Muscle of arm (tissue), 14 donors: ENCODE data around the gene CLEC16A. TPM values are rescaled to one million over a fixed set of nuclear protein-coding genes. Genes with fewer than 3 reads are reported as not detected.

Experiments used
- DNase-seq: peaks from one replicate; pipeline ENCODE4 v3.0.0-alpha.2; 2013
- long read RNA-seq, 11 donors: transcript quantifications; one replicate each; lab custom pipeline, GENCODE V29; 2026
- polyA plus RNA-seq, 12 donors: library from polyadenylated mRNA; unstranded; fragments of 120-200 nt; gene quantifications; one replicate each; pipeline ENCODE4 v1.2.1, GENCODE V29; 2013; ENCODE audit not compliant: insufficient read length in 12 of 12

The CLEC16A gene, protein sequence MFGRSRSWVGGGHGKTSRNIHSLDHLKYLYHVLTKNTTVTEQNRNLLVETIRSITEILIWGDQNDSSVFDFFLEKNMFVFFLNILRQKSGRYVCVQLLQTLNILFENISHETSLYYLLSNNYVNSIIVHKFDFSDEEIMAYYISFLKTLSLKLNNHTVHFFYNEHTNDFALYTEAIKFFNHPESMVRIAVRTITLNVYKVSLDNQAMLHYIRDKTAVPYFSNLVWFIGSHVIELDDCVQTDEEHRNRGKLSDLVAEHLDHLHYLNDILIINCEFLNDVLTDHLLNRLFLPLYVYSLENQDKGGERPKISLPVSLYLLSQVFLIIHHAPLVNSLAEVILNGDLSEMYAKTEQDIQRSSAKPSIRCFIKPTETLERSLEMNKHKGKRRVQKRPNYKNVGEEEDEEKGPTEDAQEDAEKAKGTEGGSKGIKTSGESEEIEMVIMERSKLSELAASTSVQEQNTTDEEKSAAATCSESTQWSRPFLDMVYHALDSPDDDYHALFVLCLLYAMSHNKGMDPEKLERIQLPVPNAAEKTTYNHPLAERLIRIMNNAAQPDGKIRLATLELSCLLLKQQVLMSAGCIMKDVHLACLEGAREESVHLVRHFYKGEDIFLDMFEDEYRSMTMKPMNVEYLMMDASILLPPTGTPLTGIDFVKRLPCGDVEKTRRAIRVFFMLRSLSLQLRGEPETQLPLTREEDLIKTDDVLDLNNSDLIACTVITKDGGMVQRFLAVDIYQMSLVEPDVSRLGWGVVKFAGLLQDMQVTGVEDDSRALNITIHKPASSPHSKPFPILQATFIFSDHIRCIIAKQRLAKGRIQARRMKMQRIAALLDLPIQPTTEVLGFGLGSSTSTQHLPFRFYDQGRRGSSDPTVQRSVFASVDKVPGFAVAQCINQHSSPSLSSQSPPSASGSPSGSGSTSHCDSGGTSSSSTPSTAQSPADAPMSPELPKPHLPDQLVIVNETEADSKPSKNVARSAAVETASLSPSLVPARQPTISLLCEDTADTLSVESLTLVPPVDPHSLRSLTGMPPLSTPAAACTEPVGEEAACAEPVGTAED
- 10 to 100 TPM in 11 of 12 donors, not detected in 1; 11.8 to 16.1 (median 14.0) TPM for polyA plus RNA-seq
- long read RNA-seq, donor 1, full-length matches to known transcripts: 1 of 1 reads
- long read RNA-seq, donor 1, partial matches to known transcripts: 0 of 1 reads
- long read RNA-seq, donor 1, other reads (novel, unspliced or antisense): 0 of 1 reads
- long read RNA-seq, donor 2: 0 reads
- long read RNA-seq, donor 3: 0 reads
- long read RNA-seq, donor 4: 0 reads
- long read RNA-seq, donor 5, partial matches to known transcripts: 0 of 2 reads
- long read RNA-seq, donor 5, other reads (novel, unspliced or antisense): 0 of 2 reads
- long read RNA-seq, donor 6: 0 reads
- long read RNA-seq, donor 7, partial matches to known transcripts: 0 of 1 reads
- long read RNA-seq, donor 7, other reads (novel, unspliced or antisense): 0 of 1 reads
- long read RNA-seq, donor 8: 0 reads
- long read RNA-seq, donor 9: 0 reads
- long read RNA-seq, donor 10: 0 reads
- long read RNA-seq, donor 11: 0 reads

- DNase-seq: peak; percentile 96
These were observed at the start of gene CLEC16A for GRCh38 chr16:10944249-10945064. TSS of gene CLEC16A (plus strand) at chr16:10944564. CDS start at chr16:10944718, 154 bp downstream.

- DNase-seq: peak; percentile 71
These were observed 49.1 kb upstream of the CLEC16A start for GRCh38 chr16:10895053-10895946.

- DNase-seq: no peak
These were observed 48.2 kb upstream of the CLEC16A start for GRCh38 chr16:10896165-10896564.

- no peak for DNase-seq
These were observed 47.6 kb upstream of the CLEC16A start for GRCh38 chr16:10896723-10897122.

- DNase-seq: no peak
These were observed 47.2 kb upstream of the CLEC16A start for GRCh38 chr16:10897134-10897533.

GRCh38 chr16:10902999-10903398 lies 41.4 kb upstream of the CLEC16A start:
- DNase-seq: no peak

DNA sequence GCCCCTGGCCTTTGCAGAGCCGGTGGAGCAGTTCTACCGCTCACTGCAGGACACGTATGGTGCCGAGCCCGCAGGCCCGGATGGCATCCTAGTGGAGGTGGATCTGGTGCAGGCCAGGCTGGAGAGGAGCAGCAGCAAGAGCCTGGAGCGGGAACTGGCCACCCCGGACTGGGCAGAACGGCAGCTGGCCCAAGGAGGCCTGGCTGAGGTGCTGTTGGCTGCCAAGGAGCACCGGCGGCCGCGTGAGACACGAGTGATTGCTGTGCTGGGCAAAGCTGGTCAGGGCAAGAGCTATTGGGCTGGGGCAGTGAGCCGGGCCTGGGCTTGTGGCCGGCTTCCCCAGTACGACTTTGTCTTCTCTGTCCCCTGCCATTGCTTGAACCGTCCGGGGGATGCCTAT lies 37.9 kb upstream of the CLEC16A start:
- no peak for DNase-seq

- DNase-seq: no peak
These were observed 37.2 kb upstream of the CLEC16A start for GRCh38 chr16:10906914-10907756.

- DNase-seq: no peak
These were observed 36.7 kb upstream of the CLEC16A start for GRCh38 chr16:10907757-10908045.

DNA sequence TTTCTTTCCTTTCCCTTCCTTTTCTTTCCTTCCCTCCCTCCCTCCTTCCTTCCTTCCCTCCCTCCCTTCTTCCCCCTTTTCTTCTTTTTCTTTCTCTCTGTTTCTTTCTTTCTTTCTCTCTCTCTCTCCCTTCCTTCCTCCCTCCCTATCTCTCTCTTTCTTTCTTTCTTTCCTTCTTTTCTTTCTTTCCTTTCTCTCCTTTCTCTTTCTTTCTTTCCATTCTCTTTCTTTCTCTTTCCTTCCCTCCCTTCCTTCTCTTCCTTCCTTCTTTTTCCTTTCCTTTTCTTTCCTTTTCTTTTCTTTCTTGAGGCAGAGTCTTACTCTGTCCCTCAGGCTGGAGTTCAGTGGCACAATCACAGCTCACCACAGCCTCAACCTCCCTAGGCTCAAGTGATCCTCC lies 33.1 kb upstream of the CLEC16A start:
- no peak for DNase-seq

GRCh38 chr16:10916534-10916933 lies 27.8 kb upstream of the CLEC16A start:
- DNase-seq: no peak

DNA sequence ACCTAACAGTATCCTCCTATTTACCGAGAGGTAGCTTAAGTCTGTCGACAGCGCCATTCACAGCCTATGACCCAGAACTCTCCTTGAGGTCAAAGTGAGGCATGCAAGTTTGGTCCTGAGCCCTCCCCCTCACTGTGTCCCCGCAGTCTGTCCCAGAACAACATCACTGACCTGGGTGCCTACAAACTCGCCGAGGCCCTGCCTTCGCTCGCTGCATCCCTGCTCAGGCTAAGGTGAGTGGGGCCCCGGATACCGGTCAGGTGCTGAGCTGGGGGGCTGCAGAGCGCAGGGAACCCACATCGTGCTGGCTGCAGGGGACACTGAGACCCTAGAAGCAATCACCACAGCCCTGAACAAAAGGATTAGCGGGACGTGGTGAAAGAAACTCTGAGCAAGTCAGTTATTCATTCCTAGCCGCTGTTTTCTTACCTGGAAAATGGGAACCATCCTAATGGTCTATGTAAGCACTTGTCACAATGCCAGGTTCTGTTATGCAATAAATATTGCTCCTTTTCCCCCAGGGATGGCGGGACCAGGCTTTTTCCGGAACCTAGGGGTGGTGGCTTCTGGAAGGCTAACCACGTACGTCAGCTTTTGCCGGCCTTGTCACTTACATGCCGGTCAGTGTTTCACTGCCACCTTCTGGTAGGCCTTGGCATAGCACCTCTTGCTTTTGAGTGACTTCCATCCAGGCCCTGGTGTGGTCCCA lies 25.9 kb upstream of the CLEC16A start:
- DNase-seq: peak; percentile 95

GRCh38 chr16:10919003-10919351 lies 25.4 kb upstream of the CLEC16A start:
- DNase-seq: no peak

GRCh38 chr16:10920726-10921427 lies 23.5 kb upstream of the CLEC16A start:
- DNase-seq: no peak

DNA sequence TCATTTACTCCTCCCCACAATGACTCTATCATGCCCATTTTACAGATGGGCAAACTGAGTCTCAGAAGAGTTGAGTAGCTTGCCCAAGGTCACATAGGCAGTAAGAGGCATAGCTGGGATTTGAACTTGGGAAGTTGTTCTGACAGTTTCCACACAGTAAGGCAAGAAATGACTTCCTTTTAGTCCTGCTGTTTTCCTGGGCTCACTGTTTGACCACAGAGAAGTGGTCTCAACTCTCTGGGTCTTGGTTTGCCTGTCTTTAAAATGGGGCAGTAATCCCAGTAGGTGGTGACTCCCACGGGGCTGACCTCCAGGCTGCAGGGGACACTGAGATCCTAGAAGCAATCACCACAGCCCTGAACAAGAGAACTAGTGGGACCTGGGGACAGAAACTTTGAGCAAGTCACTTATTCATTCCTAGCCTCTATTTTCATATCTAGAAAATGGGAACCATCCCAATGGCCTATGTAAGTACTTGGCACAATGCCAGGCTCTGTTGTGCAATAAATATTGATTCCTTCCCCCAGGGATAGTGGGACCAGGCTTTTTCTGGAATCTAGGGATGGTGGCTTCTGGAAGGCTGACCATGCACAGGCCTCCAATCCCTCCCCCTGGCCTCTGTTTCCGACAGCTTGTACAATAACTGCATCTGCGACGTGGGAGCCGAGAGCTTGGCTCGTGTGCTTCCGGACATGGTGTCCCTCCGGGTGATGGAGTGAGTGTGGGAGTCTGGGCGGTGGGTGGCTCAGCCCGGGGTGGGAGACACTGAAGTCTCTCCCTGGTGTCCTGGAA lies 22.6 kb upstream of the CLEC16A start:
- no peak for DNase-seq

DNA sequence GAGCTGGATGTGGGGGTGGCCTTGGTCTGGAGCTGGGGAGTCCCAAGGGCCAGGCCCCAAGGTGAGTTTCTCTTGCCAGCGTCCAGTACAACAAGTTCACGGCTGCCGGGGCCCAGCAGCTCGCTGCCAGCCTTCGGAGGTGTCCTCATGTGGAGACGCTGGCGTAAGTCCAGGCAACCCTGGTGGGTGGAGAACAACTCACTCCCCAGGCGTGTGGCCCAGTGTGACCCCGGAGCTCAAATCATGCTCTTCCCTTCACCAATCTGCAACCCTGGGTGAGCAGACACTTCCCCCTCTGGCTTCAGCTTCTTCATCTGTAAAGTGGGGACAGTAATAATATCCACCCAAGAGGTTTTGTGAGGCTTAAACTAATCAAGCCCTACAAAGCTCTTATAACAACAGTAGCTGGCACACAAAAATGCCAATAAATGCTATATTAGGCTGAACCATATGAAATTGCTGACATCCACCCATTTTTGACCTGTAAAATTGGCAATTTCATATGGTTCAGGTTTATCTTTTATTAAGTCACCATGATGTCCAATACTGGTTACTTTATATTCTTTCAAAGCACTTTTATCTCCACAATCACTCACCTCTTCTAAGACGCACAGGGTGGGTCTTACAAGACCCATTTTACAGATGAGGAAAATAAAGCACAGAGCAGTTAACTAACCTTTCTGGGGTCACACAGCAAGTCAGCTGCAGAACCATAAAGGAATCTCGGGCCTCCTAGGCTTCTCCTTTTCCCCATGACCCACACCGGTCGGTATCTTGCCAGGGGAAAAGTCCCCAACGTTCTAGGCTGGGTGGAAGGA lies 21.8 kb upstream of the CLEC16A start:
- no peak for DNase-seq
